ENCODE measurements around the gene OTOGL. TPM values are rescaled to one million over a fixed set of nuclear protein-coding genes. Genes with fewer than 3 reads are reported as not detected.

The OTOGL gene
- total RNA-seq, 1 experiment from 2014 or later, result not detected

GRCh38 chr12:80277732-80278131 lies 178.4 kb downstream of the OTOGL start:
- no peak for TF ChIP-seq CTCF (IDR thresholded peaks at IDR 0.05; ENCODE audit: unreplicated experiment)
- Mint-ChIP-seq H3K9me3 (ENCODE audit: unreplicated experiment) (no peaks in the 10 kb centered on the region), H3K27me3 (ENCODE audit: insufficient read depth, unreplicated experiment) (no peaks in the 10 kb centered on the region), H3K4me3 (ENCODE audit: unreplicated experiment) (no peak overlapping the region), H3K36me3 (ENCODE audit: insufficient read depth, unreplicated experiment) (no peaks in the 10 kb centered on the region), H3K4me1 (ENCODE audit: insufficient read depth, unreplicated experiment) (no peaks in the 10 kb centered on the region), H3K27ac (ENCODE audit: low read depth, unreplicated experiment) (no peak overlapping the region)
- ChIA-PET POLR2A (no interaction called here), CTCF (interaction anchor here (0.6 to 1.8 kb wide), 2 partner anchors 83 to 262 kb away, joined by 3 to 18 read pairs; no protein-coding TSS in a partner anchor)
- intact Hi-C loops (cut with micrococcal nuclease), result no loop called here
- DNase-seq (ENCODE audit: unreplicated experiment), result no peak
- no TSS peak for BruUV-seq (replicated peaks)

- Mint-ChIP-seq H3K4me3 (ENCODE audit: unreplicated experiment) (no peak overlapping the region), H3K4me1 (ENCODE audit: insufficient read depth, unreplicated experiment) (no peaks in the 10 kb centered on the region), H3K9me3 (ENCODE audit: unreplicated experiment) (no peaks in the 10 kb centered on the region), H3K27ac (ENCODE audit: low read depth, unreplicated experiment) (no peak overlapping the region), H3K27me3 (ENCODE audit: insufficient read depth, unreplicated experiment) (peaks cover 11% of the 10 kb centered on the region), H3K36me3 (ENCODE audit: insufficient read depth, unreplicated experiment) (no peaks in the 10 kb centered on the region)
- intact Hi-C loops (cut with micrococcal nuclease), result no loop called here
- BruUV-seq (replicated peaks), result no TSS peak
- no peak for DNase-seq (ENCODE audit: unreplicated experiment)
- ChIA-PET POLR2A (no interaction called here), CTCF (no interaction called here)
- TF ChIP-seq CTCF (IDR thresholded peaks at IDR 0.05; ENCODE audit: unreplicated experiment), result no peak
Measured at GRCh38 chr12:80282226-80282625, 182.9 kb downstream of the OTOGL start.

- H3K27me3 Mint-ChIP-seq (ENCODE audit: insufficient read depth, unreplicated experiment), result peaks cover 16% of the 10 kb centered on the region
- no TSS peak for BruUV-seq (replicated peaks)
- intact Hi-C loops (cut with micrococcal nuclease), result no loop called here
- ChIA-PET POLR2A (interaction anchor here (0.5 kb wide), 1 partner anchor 29 kb away, joined by 3 read pairs; no protein-coding TSS in a partner anchor), CTCF (interaction anchor here (0.6 to 1.7 kb wide), 4 partner anchors 9 to 88 kb away, joined by 3 to 6 read pairs (median 4); no protein-coding TSS in a partner anchor)
- no peak overlapping the region for H3K27ac Mint-ChIP-seq (ENCODE audit: low read depth, unreplicated experiment)
- no peaks in the 10 kb centered on the region for H3K36me3 Mint-ChIP-seq (ENCODE audit: insufficient read depth, unreplicated experiment)
- no peaks in the 10 kb centered on the region for H3K9me3 Mint-ChIP-seq (ENCODE audit: unreplicated experiment)
- DNase-seq (ENCODE audit: unreplicated experiment), result no peak
- TF ChIP-seq CTCF (IDR thresholded peaks at IDR 0.05; ENCODE audit: unreplicated experiment), result no peak
- H3K4me1 Mint-ChIP-seq (ENCODE audit: insufficient read depth, unreplicated experiment), result no peaks in the 10 kb centered on the region
- no peak overlapping the region for H3K4me3 Mint-ChIP-seq (ENCODE audit: unreplicated experiment)
Measured at GRCh38 chr12:80282761-80283160, 183.4 kb downstream of the OTOGL start.

GRCh38 chr12:80291108-80291754 lies 191.9 kb downstream of the OTOGL start:
- no peaks in the 10 kb centered on the region for H3K9me3 Mint-ChIP-seq (ENCODE audit: unreplicated experiment)
- CTCF ChIA-PET, result interaction anchor here (0.6 to 0.8 kb wide), 3 partner anchors 20 to 219 kb away, joined by 3 read pairs; no protein-coding TSS in a partner anchor
- POLR2A ChIA-PET, result no interaction called here

More at GRCh38 chr12:80291108-80291754, 191.9 kb downstream of the OTOGL start:
- Mint-ChIP-seq H3K36me3 (ENCODE audit: insufficient read depth, unreplicated experiment) (no peaks in the 10 kb centered on the region), H3K27me3 (ENCODE audit: insufficient read depth, unreplicated experiment) (peaks cover 19% of the 10 kb centered on the region), H3K27ac (ENCODE audit: low read depth, unreplicated experiment) (no peak overlapping the region), H3K4me1 (ENCODE audit: insufficient read depth, unreplicated experiment) (no peaks in the 10 kb centered on the region), H3K4me3 (ENCODE audit: unreplicated experiment) (no peak overlapping the region)
- no TSS peak for BruUV-seq (replicated peaks)
- intact Hi-C loops (cut with micrococcal nuclease), result no loop called here
- TF ChIP-seq CTCF (IDR thresholded peaks at IDR 0.05; ENCODE audit: unreplicated experiment), result no peak
- no peak for DNase-seq (ENCODE audit: unreplicated experiment)
